Thymus (tissue), 11 donors: ENCODE measurements around the gene MXRA7. TPM values are rescaled to one million over a fixed set of nuclear protein-coding genes. Genes with fewer than 3 reads are reported as not detected.

ENCODE experiments used
- DNase-seq, 9 donors: peaks; one replicate each; pipeline ENCODE4 v3.0.0-alpha.2; 2013; ENCODE audit warnings: low spot score in 9 of 9, low read depth in 6 of 9, missing footprints in 1 of 9
- H3K27ac ChIP-seq, 2 donors: one replicate each; pipeline ENCODE4 v1.5.1; 2013; ENCODE audit warnings: control low read depth in 1 of 2, low read depth in 1 of 2, low read length in 1 of 2, mild to moderate bottlenecking in 1 of 2, moderate library complexity in 1 of 2
- H3K27me3 ChIP-seq, 2 donors: one replicate each; pipeline ENCODE4 v1.5.1; 2013; ENCODE audit warnings: low read length in 1 of 2; ENCODE audit not compliant: control insufficient read depth in 2 of 2, insufficient read depth in 1 of 2
- H3K36me3 ChIP-seq, 2 donors: one replicate each; pipeline ENCODE4 v1.5.1; 2013; ENCODE audit warnings: low read length in 1 of 2, mild to moderate bottlenecking in 1 of 2, moderate library complexity in 1 of 2; ENCODE audit not compliant: control insufficient read depth in 2 of 2, insufficient read depth in 2 of 2
- H3K4me1 ChIP-seq, 2 donors: one replicate each; pipeline ENCODE4 v1.5.1; 2013; ENCODE audit warnings: low read length in 2 of 2; ENCODE audit not compliant: control insufficient read depth in 2 of 2, insufficient read depth in 2 of 2
- H3K4me3 ChIP-seq, 2 donors: one replicate each; pipeline ENCODE4 v1.5.1; 2013; ENCODE audit warnings: low read length in 2 of 2, control low read depth in 1 of 2, mild to moderate bottlenecking in 1 of 2
- H3K9me3 ChIP-seq, 2 donors: one replicate each; pipeline ENCODE4 v1.5.1; 2013; ENCODE audit warnings: low read length in 1 of 2, mild to moderate bottlenecking in 1 of 2; ENCODE audit not compliant: control insufficient read depth in 2 of 2, insufficient read depth in 1 of 2
- WGBS: extraction: QIAGEN DNeasy Blood & Tissue Kit; methylation state at CpG from one replicate; pipeline ENCODE4 v1.1.7; 2013; 5-methylcytosine and 5-hydroxymethylcytosine counted together
- polyA plus RNA-seq: library from polyadenylated mRNA; stranded (reverse); fragments of 200-250 nt; gene quantifications from one replicate; pipeline ENCODE4 v1.2.3, GENCODE V29; 2013
- total RNA-seq: library from RNA; stranded (reverse); fragments of 120-200 nt; gene quantifications from one replicate; pipeline ENCODE4 v1.2.4, GENCODE V29; 2013
- donor health status: healthy.

MXRA7 gene
- total and polyA plus RNA-seq, 2 donors, result 24.6 to 47.1 TPM

- peak in 8 of 9 donors; percentile 75 to 94 (median 90) for DNase-seq
- Histone ChIP-seq H3K27me3 (no peaks in the 10 kb centered on the region), H3K27ac (peak within 1 kb of the TSS; percentile 98 to 100), H3K4me3 (peak within 1 kb of the TSS; percentile 85 to 96), H3K9me3 (peaks cover 0 to 6% of the 10 kb centered on the region in 2 donors), H3K4me1 (peaks cover 16 to 19% of the 10 kb centered on the region in 2 donors), H3K36me3 (peaks cover 4 to 50% of the 10 kb centered on the region in 2 donors)
- WGBS, result under 1% methylated on average over 57 of the region's 57 CpGs
Measured at GRCh38 chr17:76737676-76738467, 27.1 kb upstream of the MXRA7 start, which contains the start of gene MFSD11. TSS of gene MFSD11 (plus strand) at chr17:76738119. CDS start at chr17:76738353, 234 bp downstream.

- H3K9me3 ChIP-seq, result peaks cover 0 to 6% of the 10 kb centered on the region in 2 donors
- peak within 1 kb of the TSS; percentile 98 to 100 for H3K27ac ChIP-seq
- peak within 1 kb of the TSS; percentile 85 to 96 for H3K4me3 ChIP-seq
- H3K27me3 ChIP-seq, result no peaks in the 10 kb centered on the region
- peaks cover 5 to 52% of the 10 kb centered on the region in 2 donors for H3K36me3 ChIP-seq
- peaks cover 16 to 20% of the 10 kb centered on the region in 2 donors for H3K4me1 ChIP-seq
- peak; percentile 91 to 99 (median 97) for DNase-seq
- under 1% methylated on average over 60 of the region's 60 CpGs for WGBS
Measured at GRCh38 chr17:76737082-76737675, 26.4 kb upstream of the MXRA7 start, which contains the start of gene SRSF2. TSS of gene SRSF2 (minus strand) at chr17:76737331. CDS start at chr17:76737160, 171 bp downstream.

GRCh38 chr17:76736349-76737081 lies 25.8 kb upstream of the MXRA7 start:
- WGBS, result under 1% methylated on average over 117 of the region's 117 CpGs
- peak overlapping the region; percentile 85 to 96 for H3K4me3 ChIP-seq
- peak in 4 of 9 donors; percentile 56 to 78 (median 72) for DNase-seq
- H3K9me3 ChIP-seq, result peaks cover 0 to 6% of the 10 kb centered on the region in 2 donors
- H3K27ac ChIP-seq, result peak overlapping the region; percentile 98 to 100
- H3K4me1 ChIP-seq, result peaks cover 16 to 20% of the 10 kb centered on the region in 2 donors
- peaks cover 11 to 52% of the 10 kb centered on the region in 2 donors for H3K36me3 ChIP-seq
- H3K27me3 ChIP-seq, result no peaks in the 10 kb centered on the region

- Histone ChIP-seq H3K4me3 (peak overlapping the region; percentile 85 to 96), H3K27me3 (no peaks in the 10 kb centered on the region), H3K27ac (peak overlapping the region; percentile 98 to 100), H3K9me3 (peaks cover 0 to 6% of the 10 kb centered on the region in 2 donors), H3K4me1 (peaks cover 16 to 20% of the 10 kb centered on the region in 2 donors), H3K36me3 (peaks cover 16 to 54% of the 10 kb centered on the region in 2 donors)
- under 1% methylated on average over 20 of the region's 20 CpGs for WGBS
- no peak for DNase-seq
Measured at GRCh38 chr17:76735586-76736348, 25.0 kb upstream of the MXRA7 start.

GRCh38 chr17:76735006-76735405 lies 24.2 kb upstream of the MXRA7 start:
- WGBS, result 2% methylated on average over 5 of the region's 5 CpGs

GRCh38 chr17:76734080-76734840 lies 23.5 kb upstream of the MXRA7 start:
- DNase-seq, result peak in 1 of 9 donors; percentile 56
- Histone ChIP-seq H3K4me1 (peaks cover 16 to 24% of the 10 kb centered on the region in 2 donors), H3K27me3 (no peaks in the 10 kb centered on the region), H3K9me3 (peaks cover 0 to 6% of the 10 kb centered on the region in 2 donors), H3K4me3 (peak overlapping the region; percentile 85 to 96), H3K36me3 (peaks cover 16 to 67% of the 10 kb centered on the region in 2 donors), H3K27ac (peak overlapping the region in 1 of 2 donors; percentile 100)
- WGBS, result 25% methylated on average over 8 of the region's 8 CpGs

More at GRCh38 chr17:76735006-76735405, 24.2 kb upstream of the MXRA7 start:
- peaks cover 16 to 59% of the 10 kb centered on the region in 2 donors for H3K36me3 ChIP-seq
- peak overlapping the region; percentile 85 to 96 for H3K4me3 ChIP-seq
- peak overlapping the region; percentile 68 to 100 for H3K27ac ChIP-seq
- peak in 1 of 9 donors; percentile 62 for DNase-seq
- peaks cover 16 to 20% of the 10 kb centered on the region in 2 donors for H3K4me1 ChIP-seq
- H3K27me3 ChIP-seq, result no peaks in the 10 kb centered on the region
- peaks cover 0 to 6% of the 10 kb centered on the region in 2 donors for H3K9me3 ChIP-seq

GRCh38 chr17:76733618-76733957 lies 22.8 kb upstream of the MXRA7 start:
- Histone ChIP-seq H3K27me3 (no peaks in the 10 kb centered on the region), H3K36me3 (peaks cover 16 to 67% of the 10 kb centered on the region in 2 donors), H3K27ac (no peak overlapping the region), H3K9me3 (peaks cover 0 to 6% of the 10 kb centered on the region in 2 donors), H3K4me1 (peaks cover 15 to 22% of the 10 kb centered on the region in 2 donors), H3K4me3 (peak overlapping the region in 1 of 2 donors; percentile 96)
- no peak for DNase-seq
- WGBS, result 92% methylated on average over 1 of the region's 1 CpG
